MM.1S (cell line): ENCODE measurements around the gene CPEB4.

Experiments used
- EZH2 ChIP-seq: fragments of 300-600 bp; sonication (generic); optimal IDR thresholded peaks from 2 replicates; pipeline ENCODE3; 2017; ENCODE audit warnings: low read depth, mild to moderate bottlenecking, antibody characterized with exemption, low read length, mixed read lengths
- TF ChIP-seq, protein P1 (sequence below): fragments of 300-600 bp; sonication (generic); IDR thresholded peaks from 2 replicates; pipeline ENCODE4 v1.5.1; 2016; ENCODE audit warnings: antibody characterized with exemption, low read length, mixed read lengths

DNA sequence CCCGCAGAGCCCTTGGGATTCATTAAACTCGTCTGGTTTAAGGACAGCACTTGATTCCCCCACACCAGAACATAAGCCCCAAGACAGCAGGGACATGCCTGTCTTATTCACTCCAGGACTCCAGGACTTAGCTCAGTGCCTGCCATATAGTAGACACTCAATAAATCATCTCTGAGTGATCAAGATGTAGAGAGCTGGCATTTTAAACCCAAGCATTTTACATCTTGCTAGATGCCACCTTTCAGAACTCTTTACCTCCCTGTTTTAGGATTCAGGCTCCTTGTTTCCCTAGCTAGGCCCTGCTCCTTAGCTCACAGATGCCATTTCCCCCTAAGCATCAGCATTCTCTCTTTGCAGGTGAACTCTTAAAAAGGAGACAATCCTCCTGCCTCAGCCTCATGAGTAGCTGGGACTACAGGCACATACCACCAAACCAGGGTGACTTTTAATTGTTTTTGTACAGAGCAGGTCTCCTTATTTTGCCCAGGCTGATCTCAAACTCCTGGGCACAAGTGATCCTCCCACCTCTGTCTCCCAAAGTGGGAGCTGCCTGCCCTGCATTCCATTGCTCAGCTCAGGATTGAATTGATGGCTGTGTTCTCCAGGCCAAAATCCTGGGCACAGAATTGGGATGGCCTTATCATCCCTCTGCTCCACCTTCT lies 32.0 kb upstream of the CPEB4 start:
- TF ChIP-seq, protein P1, sequence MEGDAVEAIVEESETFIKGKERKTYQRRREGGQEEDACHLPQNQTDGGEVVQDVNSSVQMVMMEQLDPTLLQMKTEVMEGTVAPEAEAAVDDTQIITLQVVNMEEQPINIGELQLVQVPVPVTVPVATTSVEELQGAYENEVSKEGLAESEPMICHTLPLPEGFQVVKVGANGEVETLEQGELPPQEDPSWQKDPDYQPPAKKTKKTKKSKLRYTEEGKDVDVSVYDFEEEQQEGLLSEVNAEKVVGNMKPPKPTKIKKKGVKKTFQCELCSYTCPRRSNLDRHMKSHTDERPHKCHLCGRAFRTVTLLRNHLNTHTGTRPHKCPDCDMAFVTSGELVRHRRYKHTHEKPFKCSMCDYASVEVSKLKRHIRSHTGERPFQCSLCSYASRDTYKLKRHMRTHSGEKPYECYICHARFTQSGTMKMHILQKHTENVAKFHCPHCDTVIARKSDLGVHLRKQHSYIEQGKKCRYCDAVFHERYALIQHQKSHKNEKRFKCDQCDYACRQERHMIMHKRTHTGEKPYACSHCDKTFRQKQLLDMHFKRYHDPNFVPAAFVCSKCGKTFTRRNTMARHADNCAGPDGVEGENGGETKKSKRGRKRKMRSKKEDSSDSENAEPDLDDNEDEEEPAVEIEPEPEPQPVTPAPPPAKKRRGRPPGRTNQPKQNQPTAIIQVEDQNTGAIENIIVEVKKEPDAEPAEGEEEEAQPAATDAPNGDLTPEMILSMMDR = no peak
- no peak for TF ChIP-seq EZH2
